Measurements from ENCODE around the gene CYB5R2. TPM values are rescaled to one million over a fixed set of nuclear protein-coding genes. Genes with fewer than 3 reads are reported as not detected.

Gene CYB5R2
- total RNA-seq (2022; extraction: Qiagen RNA extraction): 3.9 to 5.5 TPM (median 4.1 TPM) in 5 replicates

DNA sequence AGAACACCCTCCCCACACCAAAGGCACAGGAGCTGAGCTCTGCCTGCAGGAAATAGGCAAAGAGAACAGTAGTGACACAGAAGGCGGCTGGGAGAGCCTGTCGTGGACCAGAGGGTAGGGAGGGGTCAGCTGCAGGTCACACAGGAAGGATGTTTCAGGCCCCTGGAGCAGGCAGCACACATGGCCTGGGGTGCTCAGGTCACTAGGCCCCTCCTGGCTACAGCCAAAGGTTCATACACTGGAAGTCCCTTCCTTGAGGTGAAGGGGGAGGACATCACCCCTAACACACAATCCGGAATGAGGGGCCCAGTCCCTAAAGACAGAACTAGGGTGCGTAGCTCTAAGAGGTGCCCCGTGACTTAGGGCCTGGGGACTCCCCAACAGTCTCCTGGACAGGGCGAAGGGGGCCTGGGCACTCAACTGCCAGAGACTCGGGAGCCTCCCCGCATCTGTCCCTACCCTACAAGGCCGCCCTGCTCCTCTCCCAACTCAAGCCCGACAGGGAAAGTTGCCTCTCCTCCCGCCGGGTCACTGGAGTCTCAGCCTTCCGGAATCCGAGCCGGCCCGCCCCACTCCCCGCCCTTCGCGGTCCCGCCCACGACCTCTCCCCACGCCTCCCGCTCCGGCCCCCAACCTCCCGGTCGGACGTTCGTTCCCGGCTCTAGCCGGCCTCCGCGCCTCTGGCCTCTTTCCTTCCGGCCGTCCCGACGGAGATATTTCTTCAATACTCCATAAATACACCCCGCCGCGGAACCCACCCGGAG, at the start of gene CYB5R2:
CYB5R2 (minus strand) TSS at position 541 of the 764 bp plus-strand sequence. CDS start 675 bp downstream, outside the sequence.

GRCh38 chr11:7706377-7706776, 33.1 kb upstream of the CYB5R2 start, which contains the start of gene OVCH2:
OVCH2 (minus strand) TSS chr11:7706477; CDS start chr11:7706394, 83 bp downstream.

Other genes starting within 250 kb of the CYB5R2 start
- 0.03 TPM in 1 of 5 replicates, not detected in the others for gene OLFML1, start 188.0 kb downstream of the CYB5R2 start, total RNA-seq (2022; extraction: Qiagen RNA extraction)
- gene PPFIBP2, start 159.5 kb downstream of the CYB5R2 start, total RNA-seq (2022; extraction: Qiagen RNA extraction): 12.9 to 14.6 TPM (median 13.5 TPM) in 5 replicates
- not detected in 5 replicates for gene OVCH2, start 33.0 kb upstream of the CYB5R2 start, total RNA-seq (2022; extraction: Qiagen RNA extraction)
- not detected in 5 replicates for gene OR5P2, start 123.4 kb upstream of the CYB5R2 start, total RNA-seq (2022; extraction: Qiagen RNA extraction)
- not detected in 5 replicates for gene OR5P3, start 157.3 kb upstream of the CYB5R2 start, total RNA-seq (2022; extraction: Qiagen RNA extraction)